Subcutaneous preadipocyte (primary cell): ENCODE results near the gene GGA1. TPM values are rescaled to one million over a fixed set of nuclear protein-coding genes. Genes with fewer than 3 reads are reported as not detected.

Experiments used
- small RNA-seq: library from RNA; depleted of rRNA; stranded (forward); fragments of <200 nt; gene quantifications from one replicate; pipeline ENCODE3, GENCODE V24; 2012
- total RNA-seq: library from RNA; depleted of rRNA; stranded (reverse); fragments of >200 nt; gene quantifications from 2 replicates; pipeline ENCODE4 v1.2.3, GENCODE V29; 2012

Gene GGA1, protein sequence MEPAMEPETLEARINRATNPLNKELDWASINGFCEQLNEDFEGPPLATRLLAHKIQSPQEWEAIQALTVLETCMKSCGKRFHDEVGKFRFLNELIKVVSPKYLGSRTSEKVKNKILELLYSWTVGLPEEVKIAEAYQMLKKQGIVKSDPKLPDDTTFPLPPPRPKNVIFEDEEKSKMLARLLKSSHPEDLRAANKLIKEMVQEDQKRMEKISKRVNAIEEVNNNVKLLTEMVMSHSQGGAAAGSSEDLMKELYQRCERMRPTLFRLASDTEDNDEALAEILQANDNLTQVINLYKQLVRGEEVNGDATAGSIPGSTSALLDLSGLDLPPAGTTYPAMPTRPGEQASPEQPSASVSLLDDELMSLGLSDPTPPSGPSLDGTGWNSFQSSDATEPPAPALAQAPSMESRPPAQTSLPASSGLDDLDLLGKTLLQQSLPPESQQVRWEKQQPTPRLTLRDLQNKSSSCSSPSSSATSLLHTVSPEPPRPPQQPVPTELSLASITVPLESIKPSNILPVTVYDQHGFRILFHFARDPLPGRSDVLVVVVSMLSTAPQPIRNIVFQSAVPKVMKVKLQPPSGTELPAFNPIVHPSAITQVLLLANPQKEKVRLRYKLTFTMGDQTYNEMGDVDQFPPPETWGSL
- 35.6 and 58.8 TPM in 2 replicates for total RNA-seq

GRCh38 chr22:37608477-37609239 lies at the start of gene GGA1:
Gene GGA1, plus strand, starts transcription at chr22:37608834. Its CDS starts 27 bp downstream, at chr22:37608861.

GRCh38 chr22:37559901-37560607 lies 48.6 kb upstream of the GGA1 start, which contains the start of gene CDC42EP1:
Gene CDC42EP1, plus strand, starts transcription at chr22:37560480. Its CDS starts 5,870 bp downstream, at chr22:37566350.

GRCh38 chr22:37639070-37639760 lies 30.6 kb downstream of the GGA1 start, which contains the start of gene SH3BP1:
Gene SH3BP1, plus strand, starts transcription at chr22:37639669. Its CDS starts 119 bp downstream, at chr22:37639788.

GRCh38 chr22:37658133-37659065 lies 49.8 kb downstream of the GGA1 start, which contains the start of gene PDXP:
Gene PDXP, plus strand, starts transcription at chr22:37658723. Its CDS starts 60 bp downstream, at chr22:37658783.

GRCh38 chr22:37674951-37675929 lies 66.6 kb downstream of the GGA1 start, which contains the start of gene LGALS1:
Gene LGALS1, plus strand, starts transcription at chr22:37675636. Its CDS starts 67 bp downstream, at chr22:37675703.

Small RNA genes lying within 50 kb of the gene (small RNA-seq; reads per million reads assigned to genes)
- gene RF00017, result not detected
- gene RN7SL385P, result not detected

Other genes starting within 250 kb of the GGA1 start
- gene ELFN2, start 181.4 kb upstream of the GGA1 start, total RNA-seq, result 0.59 TPM in 1 of 2 replicates, not detected in the other
- 0.59 TPM in 1 of 2 replicates, not detected in the other for gene MFNG, start 122.5 kb upstream of the GGA1 start, total RNA-seq
- gene CARD10, start 89.4 kb upstream of the GGA1 start, total RNA-seq, result 17.3 and 32.1 TPM in 2 replicates
- gene CDC42EP1, start 48.4 kb upstream of the GGA1 start, total RNA-seq, result 23.9 and 26.5 TPM in 2 replicates
- gene LGALS2, start 28.7 kb upstream of the GGA1 start, total RNA-seq, result not detected in 2 replicates
- gene SH3BP1, start 30.8 kb downstream of the GGA1 start, total RNA-seq, result 7.0 and 12.3 TPM in 2 replicates
- gene PDXP, start 49.9 kb downstream of the GGA1 start, total RNA-seq, result 10.7 and 16.0 TPM in 2 replicates
- 3,847 and 6,336 TPM in 2 replicates for gene LGALS1, start 66.8 kb downstream of the GGA1 start, total RNA-seq
- 20.2 and 27.0 TPM in 2 replicates for gene NOL12, start 77.5 kb downstream of the GGA1 start, total RNA-seq
- gene TRIOBP, start 88.2 kb downstream of the GGA1 start, total RNA-seq, result 191 and 224 TPM in 2 replicates
- gene GCAT, start 199.1 kb downstream of the GGA1 start, total RNA-seq, result 34.2 and 45.0 TPM in 2 replicates
- gene GALR3, start 214.5 kb downstream of the GGA1 start, total RNA-seq, result not detected in 2 replicates
- gene ANKRD54, start 235.5 kb downstream of the GGA1 start, total RNA-seq, result 28.7 and 37.1 TPM in 2 replicates
- 356 and 358 TPM in 2 replicates for gene EIF3L, start 240.6 kb downstream of the GGA1 start, total RNA-seq